HG02981 (cell line): ENCODE data around the gene PCNX2.
A peak's percentile ranks its signal among the peaks of the same experiment; 100 is the strongest.

Experiments
- ATAC-seq: cut with Tn5 transposase; IDR thresholded peaks from one replicate; pipeline ENCODE4 v1.9.1; 2021; ENCODE audit warnings: mild to moderate bottlenecking, moderate library complexity; ENCODE audit not compliant: unreplicated experiment

Gene PCNX2

GRCh38 chr1:232940262-232940661, 355.3 kb downstream of the PCNX2 start:
- peak; percentile 75 for ATAC-seq

- ATAC-seq, result no peak
These were observed 355.8 kb downstream of the PCNX2 start for GRCh38 chr1:232939748-232940147.

- ATAC-seq, result no peak
These were observed 356.6 kb downstream of the PCNX2 start for GRCh38 chr1:232938926-232939325.

GRCh38 chr1:232937741-232938375, 357.7 kb downstream of the PCNX2 start:
- ATAC-seq, result no peak

- no peak for ATAC-seq
These were observed 358.6 kb downstream of the PCNX2 start for GRCh38 chr1:232936941-232937340.
